CD8-positive, alpha-beta memory T cell (primary cell): ENCODE measurements around the gene SBK1. TPM values are rescaled to one million over a fixed set of nuclear protein-coding genes. Genes with fewer than 3 reads are reported as not detected.

Source experiments
- CTCF ChIA-PET: fragments of 350-600 bp; sonication (Branson Sonifier 250); formaldehyde crosslinking; loops from one replicate; lab custom pipeline; 2021; ENCODE audit warnings: antibody characterized with exemption; lab: Charles Lee
- POLR2A ChIA-PET: fragments of 350-600 bp; sonication (Branson Sonifier 250); formaldehyde crosslinking; loops from one replicate; lab custom pipeline; 2021; ENCODE audit warnings: antibody characterized with exemption; lab: Charles Lee
- DNase-seq, 5 donors: peaks; one replicate each; pipeline versions ENCODE4 v3.0.0 to v3.0.0-alpha.2; 2020 to 2022; ENCODE audit warnings: mixed read lengths in 1 of 5
- H3K27ac ChIP-seq: one replicate; pipeline ENCODE4 v1.7.0; 2013; ENCODE audit warnings: low read depth, mild to moderate bottlenecking, low read length, moderate library complexity
- H3K27me3 ChIP-seq: 2 replicates; pipeline ENCODE4 v1.7.0; 2013; ENCODE audit warnings: low read length, mild to moderate bottlenecking; ENCODE audit not compliant: insufficient read depth, poor library complexity, severe bottlenecking
- H3K36me3 ChIP-seq: 2 replicates; pipeline ENCODE4 v1.7.0; 2013; ENCODE audit warnings: mild to moderate bottlenecking, low read length, moderate library complexity; ENCODE audit not compliant: insufficient read depth
- H3K4me1 ChIP-seq: 2 replicates; pipeline ENCODE4 v1.7.0; 2013; ENCODE audit warnings: mild to moderate bottlenecking, low read length, moderate library complexity; ENCODE audit not compliant: insufficient read depth
- H3K4me3 ChIP-seq: 2 replicates; pipeline ENCODE4 v1.7.0; 2013; ENCODE audit warnings: mild to moderate bottlenecking, low read length
- H3K9me3 ChIP-seq: 2 replicates; pipeline ENCODE4 v1.7.0; 2013; ENCODE audit warnings: mild to moderate bottlenecking, low read length
- H3K27ac Mint-ChIP-seq, 8 donors: one replicate each; pipeline ENCODE4 v1.8.0; 2020 to 2021; ENCODE audit warnings: mixed read lengths in 8 of 8, mild to moderate bottlenecking in 6 of 8, inconsistent platforms in 3 of 8, moderate library complexity in 3 of 8
- H3K27me3 Mint-ChIP-seq, 2 donors: one replicate each; pipeline ENCODE4 v1.8.0; 2020 to 2021; ENCODE audit warnings: mixed read lengths in 2 of 2, mild to moderate bottlenecking in 1 of 2, moderate library complexity in 1 of 2
- H3K36me3 Mint-ChIP-seq, 3 donors: one replicate each; pipeline ENCODE4 v1.8.0; 2020 to 2021; ENCODE audit warnings: mixed read lengths in 3 of 3, inconsistent platforms in 1 of 3, mild to moderate bottlenecking in 1 of 3
- H3K4me1 Mint-ChIP-seq, 3 donors: one replicate each; pipeline ENCODE4 v1.8.0; 2020 to 2021; ENCODE audit warnings: mixed read lengths in 3 of 3, inconsistent platforms in 1 of 3, mild to moderate bottlenecking in 1 of 3
- H3K4me3 Mint-ChIP-seq, 7 donors: one replicate each; pipeline ENCODE4 v1.8.0; 2020 to 2021; ENCODE audit warnings: mixed read lengths in 7 of 7, mild to moderate bottlenecking in 6 of 7, moderate library complexity in 4 of 7, inconsistent platforms in 2 of 7
- H3K9me3 Mint-ChIP-seq, 5 donors: one replicate each; pipeline ENCODE4 v1.8.0; 2020 to 2022; ENCODE audit warnings: mixed read lengths in 5 of 5, mild to moderate bottlenecking in 3 of 5, moderate library complexity in 2 of 5, inconsistent platforms in 1 of 5
- polyA plus RNA-seq: library from polyadenylated mRNA; unstranded; fragments of 300-500 nt; fragmentation: Illumina TruSeq; gene quantifications from one replicate; pipeline ENCODE4 v1.2.3, GENCODE V29; 2021
- total RNA-seq, 2 experiments: library from RNA; stranded (reverse); gene quantifications; one replicate each; pipeline ENCODE4 v1.2.3, GENCODE V29; 2021

The SBK1 gene
- total and polyA plus RNA-seq, 3 experiments from 2014 or later: 3.9 to 20.3 (median 4.1) TPM

DNA sequence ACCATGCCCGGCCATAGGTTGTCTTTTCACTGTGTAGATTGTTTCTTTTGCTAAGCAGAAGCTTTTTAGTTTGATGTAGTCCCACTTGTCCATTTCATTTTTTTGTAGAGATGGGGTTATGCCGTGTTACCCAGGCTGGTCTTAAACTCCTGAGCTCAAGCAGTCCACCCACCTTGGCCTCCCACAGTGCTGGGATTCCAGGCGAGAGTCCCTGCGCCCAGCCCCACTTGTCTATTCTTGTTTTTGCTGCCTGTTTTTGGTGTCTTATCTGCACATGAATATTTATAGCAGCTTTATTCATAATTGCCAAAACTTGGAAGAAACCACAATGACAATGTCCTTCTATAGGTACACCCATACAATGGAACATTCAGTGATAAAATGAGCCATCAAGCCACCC, 18.8 kb upstream of the SBK1 start:
- no peaks in the 10 kb centered on the region for H3K9me3 ChIP-seq
- DNase-seq: no peak
- POLR2A ChIA-PET: no interaction called here
- H3K36me3 Mint-ChIP-seq: no peaks in the 10 kb centered on the region
- H3K27me3 Mint-ChIP-seq: peaks cover 0 to 2% of the 10 kb centered on the region in 2 donors
- H3K4me1 Mint-ChIP-seq: peaks cover 25 to 33% (median 29%) of the 10 kb centered on the region in 3 donors
- H3K27ac Mint-ChIP-seq: peak overlapping the region in 3 of 8 donors; percentile 48 to 67 (median 60)
- no peaks in the 10 kb centered on the region for H3K27me3 ChIP-seq
- H3K27ac ChIP-seq: no peak overlapping the region
- CTCF ChIA-PET: interaction anchor here (0.7 kb wide), 1 partner anchor 45 kb away, joined by 5 read pairs; no protein-coding TSS in a partner anchor
- H3K4me3 Mint-ChIP-seq: peak overlapping the region in 1 of 7 donors; percentile 9
- H3K9me3 Mint-ChIP-seq: no peaks in the 10 kb centered on the region
- H3K4me3 ChIP-seq: no peak overlapping the region
- H3K4me1 ChIP-seq: peaks cover 25% of the 10 kb centered on the region
- no peaks in the 10 kb centered on the region for H3K36me3 ChIP-seq

DNA sequence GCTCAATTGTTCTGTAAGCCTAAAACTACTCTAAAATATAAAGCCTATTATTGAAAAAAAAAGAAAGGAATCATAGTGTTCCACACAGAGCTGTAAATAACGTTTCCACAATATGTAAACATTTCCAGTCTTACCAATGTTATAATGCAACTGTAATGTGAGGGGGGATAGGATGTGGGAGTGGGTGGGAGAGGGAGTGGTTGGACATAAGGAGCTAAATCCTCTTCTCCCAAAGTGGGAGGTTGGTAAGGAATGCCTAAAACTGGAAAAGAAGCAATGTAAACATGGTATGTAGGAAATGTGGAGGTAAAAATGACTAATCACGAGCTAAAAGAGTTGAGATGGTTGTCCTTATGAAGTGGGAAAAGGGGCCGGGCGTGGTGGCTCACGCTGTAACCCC, 17.6 kb upstream of the SBK1 start:
- no peak overlapping the region for H3K4me3 ChIP-seq
- no peaks in the 10 kb centered on the region for H3K36me3 ChIP-seq
- peaks cover 0 to 1% of the 10 kb centered on the region in 2 donors for H3K27me3 Mint-ChIP-seq
- no peaks in the 10 kb centered on the region for H3K36me3 Mint-ChIP-seq
- no peaks in the 10 kb centered on the region for H3K9me3 Mint-ChIP-seq
- POLR2A ChIA-PET: no interaction called here
- H3K4me3 Mint-ChIP-seq: peak overlapping the region in 2 of 7 donors; percentile 23 to 42
- peaks cover 37% of the 10 kb centered on the region for H3K4me1 ChIP-seq
- H3K27ac Mint-ChIP-seq: peak overlapping the region in 4 of 8 donors; percentile 4 to 55 (median 43)
- H3K9me3 ChIP-seq: no peaks in the 10 kb centered on the region
- CTCF ChIA-PET: interaction anchor here (1.2 to 5.9 kb wide), 3 partner anchors 40 to 138 kb away, joined by 3 to 210 read pairs (median 20); no protein-coding TSS in a partner anchor
- H3K27me3 ChIP-seq: no peaks in the 10 kb centered on the region
- no peak overlapping the region for H3K27ac ChIP-seq
- DNase-seq: no peak
- peaks cover 28 to 44% (median 37%) of the 10 kb centered on the region in 3 donors for H3K4me1 Mint-ChIP-seq

DNA sequence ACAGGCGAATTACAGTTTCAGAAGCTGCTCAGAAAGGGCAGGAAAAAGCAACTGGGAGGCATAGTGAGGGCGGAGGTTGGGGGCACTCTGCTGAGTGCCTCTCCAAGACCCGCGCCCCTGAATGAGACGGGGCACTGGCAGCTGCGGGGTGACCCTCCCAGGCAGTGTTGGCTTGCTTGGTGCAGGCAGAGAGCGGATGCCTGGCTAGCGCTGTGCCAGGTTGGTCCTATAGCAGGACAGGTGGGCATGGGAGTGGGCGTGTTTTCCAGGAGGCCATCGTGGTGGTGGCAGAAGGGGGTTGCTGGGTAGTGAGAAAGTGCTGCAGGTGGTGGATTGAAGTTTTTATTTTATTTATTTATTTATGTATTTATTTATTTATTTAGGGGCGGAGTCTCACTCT, 16.0 kb upstream of the SBK1 start:
- DNase-seq: no peak
- no peaks in the 10 kb centered on the region for H3K9me3 Mint-ChIP-seq
- H3K27ac ChIP-seq: no peak overlapping the region
- no peaks in the 10 kb centered on the region for H3K36me3 ChIP-seq
- H3K27me3 Mint-ChIP-seq: no peaks in the 10 kb centered on the region
- H3K9me3 ChIP-seq: no peaks in the 10 kb centered on the region
- H3K4me3 Mint-ChIP-seq: peak overlapping the region in 6 of 7 donors; percentile 36 to 57 (median 50)
- peak overlapping the region in 7 of 8 donors; percentile 29 to 97 (median 81) for H3K27ac Mint-ChIP-seq
- no peaks in the 10 kb centered on the region for H3K36me3 Mint-ChIP-seq
- peaks cover 37% of the 10 kb centered on the region for H3K4me1 ChIP-seq
- H3K4me3 ChIP-seq: no peak overlapping the region
- ChIA-PET CTCF (interaction anchor here (1.3 to 5.9 kb wide), 7 partner anchors 21 to 61 kb away, joined by 3 to 210 read pairs (median 8); no protein-coding TSS in a partner anchor), POLR2A (interaction anchor here (2.0 kb wide), 1 partner anchor 34 kb away, joined by 20 read pairs; no protein-coding TSS in a partner anchor)
- H3K4me1 Mint-ChIP-seq: peaks cover 28 to 44% (median 37%) of the 10 kb centered on the region in 3 donors
- no peaks in the 10 kb centered on the region for H3K27me3 ChIP-seq

DNA sequence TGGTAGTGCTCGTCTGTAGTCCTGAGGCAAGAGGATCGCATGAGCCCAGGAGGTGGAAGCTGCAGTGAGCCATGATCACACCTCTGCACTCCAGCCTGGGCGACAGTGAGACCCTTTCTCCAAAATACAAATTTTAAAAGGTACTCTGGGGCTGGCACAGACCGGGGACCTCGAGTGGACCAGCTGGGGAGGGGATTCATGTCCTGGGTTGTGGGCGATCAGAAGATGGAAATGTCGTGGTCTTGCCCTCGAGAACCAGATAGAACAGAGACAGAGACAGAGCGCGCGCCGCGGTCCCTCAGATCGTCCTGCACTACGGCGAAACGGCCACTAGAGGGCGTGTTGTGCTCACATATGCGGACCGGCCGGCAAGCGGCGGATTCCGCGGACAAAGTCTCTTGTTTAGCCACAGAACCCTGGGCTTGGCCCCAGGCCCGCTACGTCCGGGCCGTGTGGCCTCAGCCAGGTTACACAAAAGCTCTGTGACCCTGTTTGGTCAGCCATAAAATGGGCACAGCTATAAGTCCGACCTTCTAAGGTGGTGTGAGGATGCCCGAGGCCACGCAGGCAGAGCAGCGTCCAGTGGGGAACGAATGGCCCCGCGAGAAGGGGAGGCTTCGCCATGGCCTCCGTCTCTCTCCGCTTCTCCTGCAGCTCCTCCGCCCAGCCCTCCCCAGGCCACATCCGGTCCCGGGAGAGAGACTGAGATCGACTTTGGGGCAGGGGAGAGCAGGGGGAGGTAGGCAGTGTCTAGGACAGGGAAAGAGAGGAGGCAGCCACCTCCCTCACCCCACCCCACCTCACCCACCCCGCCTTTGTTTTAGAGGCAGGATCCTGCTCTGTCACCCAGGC, 14.6 kb upstream of the SBK1 start:
- peaks cover 28 to 44% (median 37%) of the 10 kb centered on the region in 3 donors for H3K4me1 Mint-ChIP-seq
- no peaks in the 10 kb centered on the region for H3K9me3 Mint-ChIP-seq
- H3K27me3 Mint-ChIP-seq: no peaks in the 10 kb centered on the region
- no peak overlapping the region for H3K27ac ChIP-seq
- H3K4me3 Mint-ChIP-seq: peak overlapping the region; percentile 79 to 91 (median 85)
- H3K4me3 ChIP-seq: peak overlapping the region; percentile 86
- H3K36me3 ChIP-seq: no peaks in the 10 kb centered on the region
- no peaks in the 10 kb centered on the region for H3K36me3 Mint-ChIP-seq
- H3K27ac Mint-ChIP-seq: peak overlapping the region; percentile 82 to 97 (median 91)
- no peaks in the 10 kb centered on the region for H3K27me3 ChIP-seq
- no peaks in the 10 kb centered on the region for H3K9me3 ChIP-seq
- peaks cover 37% of the 10 kb centered on the region for H3K4me1 ChIP-seq
- POLR2A ChIA-PET: interaction anchor here (0.7 to 2.0 kb wide), 8 partner anchors 16 to 277 kb away, joined by 3 to 20 read pairs (median 6); no protein-coding TSS in a partner anchor
- CTCF ChIA-PET: interaction anchor here (0.6 to 5.9 kb wide), 27 partner anchors 9 to 667 kb away, joined by 3 to 210 read pairs (median 5); partner anchors contain the start of genes SBK1 and SGF29
- DNase-seq: peak; percentile 75 to 89 (median 77)

DNA sequence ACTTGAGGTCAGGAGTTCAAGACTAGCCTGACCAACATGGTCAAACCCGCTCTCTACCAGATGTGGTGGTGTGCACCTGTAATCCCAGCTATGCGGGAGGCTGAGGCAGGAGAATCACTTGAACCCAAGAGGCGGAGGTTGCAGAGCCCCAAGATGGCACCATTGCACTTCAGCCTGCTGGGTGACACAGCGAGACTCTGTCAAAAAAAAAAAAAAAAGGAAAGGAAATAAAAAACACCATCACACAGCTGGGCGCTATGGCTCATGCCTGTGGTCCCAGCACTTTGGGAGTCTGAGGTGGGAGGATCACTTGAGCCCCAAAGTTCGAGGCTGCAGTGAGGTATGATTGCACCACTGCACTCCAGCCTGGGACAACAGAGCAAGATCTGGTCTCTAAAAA, 13.3 kb upstream of the SBK1 start:
- Mint-ChIP-seq H3K27ac (peak overlapping the region in 3 of 8 donors; percentile 24 to 38 (median 33)), H3K27me3 (no peaks in the 10 kb centered on the region), H3K36me3 (no peaks in the 10 kb centered on the region), H3K9me3 (no peaks in the 10 kb centered on the region), H3K4me3 (peak overlapping the region in 2 of 7 donors; percentile 12 to 27), H3K4me1 (peaks cover 28 to 44% (median 37%) of the 10 kb centered on the region in 3 donors)
- Histone ChIP-seq H3K36me3 (no peaks in the 10 kb centered on the region), H3K27ac (no peak overlapping the region), H3K9me3 (no peaks in the 10 kb centered on the region), H3K27me3 (no peaks in the 10 kb centered on the region), H3K4me3 (no peak overlapping the region), H3K4me1 (peaks cover 37% of the 10 kb centered on the region)
- ChIA-PET CTCF (interaction anchor here (0.6 to 5.9 kb wide), 4 partner anchors 11 to 57 kb away, joined by 3 to 210 read pairs (median 6); no protein-coding TSS in a partner anchor), POLR2A (no interaction called here)
- DNase-seq: peak in 1 of 5 donors; percentile 46

DNA sequence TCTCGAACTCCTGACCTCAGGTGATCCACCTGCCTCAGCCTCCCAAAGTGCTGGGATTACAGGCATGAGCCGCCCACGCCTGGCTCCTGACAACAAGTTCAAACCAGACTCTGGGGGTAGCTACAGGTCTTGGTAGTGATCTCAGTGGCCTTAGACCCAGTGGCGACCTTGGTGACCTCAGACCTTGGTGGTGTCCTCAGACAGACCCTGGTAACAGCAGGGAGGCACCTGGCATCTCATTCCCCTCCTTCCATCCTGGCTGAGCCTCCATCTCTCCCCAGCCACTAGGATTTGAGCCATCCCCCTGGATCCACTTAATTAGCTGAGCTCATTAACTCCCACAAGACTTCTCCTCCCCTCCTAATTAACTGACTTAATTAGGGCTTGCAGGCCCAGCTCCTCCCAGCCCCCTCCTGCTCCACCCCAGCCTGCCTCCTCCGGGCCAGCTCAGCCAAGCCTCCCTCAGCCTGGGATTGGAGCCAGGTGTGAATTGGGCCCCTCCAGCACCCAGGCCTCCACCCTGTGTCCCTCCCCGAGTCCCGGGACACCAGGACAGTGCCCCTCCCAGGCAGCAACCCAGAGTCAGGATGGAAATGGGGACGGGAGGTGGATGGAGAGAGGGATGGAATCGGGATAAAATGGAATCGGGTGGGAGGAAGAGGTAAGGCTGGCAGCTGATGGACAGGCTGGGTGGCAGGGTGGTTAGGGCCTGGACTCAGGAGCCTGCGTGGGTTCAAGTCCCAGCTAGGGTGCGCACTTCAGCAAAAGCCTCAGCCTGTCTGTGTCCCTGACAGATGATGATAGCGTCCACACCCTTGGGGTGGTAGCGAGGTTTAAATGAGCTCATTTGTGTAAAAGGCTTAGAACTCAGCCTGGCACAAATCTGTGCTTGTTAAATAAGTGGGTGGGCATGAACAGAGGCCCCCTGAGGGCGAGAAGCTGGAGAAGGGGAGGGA, 11.2 kb upstream of the SBK1 start:
- Histone ChIP-seq H3K4me1 (peaks cover 29% of the 10 kb centered on the region), H3K4me3 (no peak overlapping the region), H3K27me3 (no peaks in the 10 kb centered on the region), H3K27ac (no peak overlapping the region), H3K9me3 (no peaks in the 10 kb centered on the region), H3K36me3 (no peaks in the 10 kb centered on the region)
- H3K27ac Mint-ChIP-seq: peak overlapping the region in 1 of 8 donors; percentile 57
- H3K4me1 Mint-ChIP-seq: peaks cover 22 to 33% (median 27%) of the 10 kb centered on the region in 3 donors
- CTCF ChIA-PET: interaction anchor here (1.1 to 4.5 kb wide), 6 partner anchors 10 to 43 kb away, joined by 3 to 20 read pairs (median 6); partner anchors contain the start of gene SBK1
- H3K27me3 Mint-ChIP-seq: no peaks in the 10 kb centered on the region
- no peaks in the 10 kb centered on the region for H3K9me3 Mint-ChIP-seq
- POLR2A ChIA-PET: interaction anchor here (2.0 kb wide), 1 partner anchor 29 kb away, joined by 6 read pairs; no protein-coding TSS in a partner anchor
- H3K36me3 Mint-ChIP-seq: no peaks in the 10 kb centered on the region
- H3K4me3 Mint-ChIP-seq: no peak overlapping the region
- DNase-seq: no peak

DNA sequence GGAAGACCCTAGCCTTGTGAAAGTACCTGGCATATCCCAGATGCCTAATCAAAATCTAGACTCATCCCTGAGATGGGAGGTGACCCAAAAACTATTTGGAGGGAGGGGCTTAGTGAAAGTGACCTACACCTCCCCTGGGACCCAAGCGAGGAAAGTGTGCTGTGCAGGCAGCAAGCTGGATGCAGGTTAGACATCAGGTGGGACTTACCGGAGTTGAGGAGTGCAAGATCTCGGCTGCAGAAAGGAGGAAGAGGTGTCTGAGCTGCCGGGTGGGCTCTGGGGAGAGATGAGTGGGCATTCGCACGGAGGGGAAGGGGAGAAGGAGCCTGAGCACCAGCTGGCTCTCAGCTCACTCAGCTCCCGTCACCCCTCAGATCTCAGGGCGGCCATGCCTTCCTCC, 10.3 kb upstream of the SBK1 start:
- peak overlapping the region in 1 of 8 donors; percentile 80 for H3K27ac Mint-ChIP-seq
- no peak overlapping the region for H3K4me3 Mint-ChIP-seq
- H3K4me1 Mint-ChIP-seq: peaks cover 15 to 24% (median 18%) of the 10 kb centered on the region in 3 donors
- no peak for DNase-seq
- CTCF ChIA-PET: interaction anchor here (1.1 to 4.5 kb wide), 7 partner anchors 9 to 43 kb away, joined by 3 to 20 read pairs (median 4); partner anchors contain the start of gene SBK1
- POLR2A ChIA-PET: interaction anchor here (2.0 kb wide), 1 partner anchor 28 kb away, joined by 6 read pairs; no protein-coding TSS in a partner anchor
- no peaks in the 10 kb centered on the region for H3K9me3 Mint-ChIP-seq
- no peaks in the 10 kb centered on the region for H3K27me3 Mint-ChIP-seq
- Histone ChIP-seq H3K36me3 (no peaks in the 10 kb centered on the region), H3K27me3 (no peaks in the 10 kb centered on the region), H3K4me3 (no peak overlapping the region), H3K4me1 (peaks cover 22% of the 10 kb centered on the region), H3K27ac (no peak overlapping the region), H3K9me3 (no peaks in the 10 kb centered on the region)
- H3K36me3 Mint-ChIP-seq: no peaks in the 10 kb centered on the region
